GM19328 (cell line): ENCODE results near the gene SLC25A29.
"Not testable (repeated sequence)": the region's sequence is repeated elsewhere in the genome, so short reads cannot be mapped to it uniquely, and the experiment has no call there.

Experiments used
- ATAC-seq: cut with Tn5 transposase; IDR thresholded peaks from one replicate; pipeline ENCODE4 v1.9.1; 2021; ENCODE audit warnings: mild to moderate bottlenecking, moderate library complexity; ENCODE audit not compliant: unreplicated experiment

The SLC25A29 gene

DNA sequence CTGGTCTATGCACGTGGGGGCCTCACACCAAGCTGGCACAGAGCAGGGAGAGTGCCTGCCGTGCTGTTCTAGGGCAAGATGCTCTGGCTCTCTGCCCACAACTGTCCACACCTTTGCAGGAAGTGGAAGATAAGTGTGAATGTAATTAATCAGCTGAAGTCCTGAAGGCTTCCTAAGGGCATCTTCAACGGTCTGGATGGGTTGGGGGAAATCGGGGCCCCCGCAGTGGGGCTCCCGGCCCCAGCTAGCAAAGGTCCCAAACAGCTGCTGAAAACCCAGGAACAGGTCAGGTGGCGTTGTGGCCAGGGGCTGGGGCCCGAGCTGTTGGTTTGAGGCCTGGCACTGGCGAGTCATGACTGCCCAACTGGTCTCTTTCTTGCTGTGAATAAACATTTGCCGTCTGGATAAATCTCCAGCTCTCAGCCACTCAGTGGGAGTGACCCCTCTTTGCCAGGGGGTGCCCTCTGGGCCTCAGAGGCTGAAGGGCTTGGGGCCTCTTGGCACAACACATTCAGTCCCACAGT, 6.7 kb upstream of the SLC25A29 start:
- no peak for ATAC-seq

DNA sequence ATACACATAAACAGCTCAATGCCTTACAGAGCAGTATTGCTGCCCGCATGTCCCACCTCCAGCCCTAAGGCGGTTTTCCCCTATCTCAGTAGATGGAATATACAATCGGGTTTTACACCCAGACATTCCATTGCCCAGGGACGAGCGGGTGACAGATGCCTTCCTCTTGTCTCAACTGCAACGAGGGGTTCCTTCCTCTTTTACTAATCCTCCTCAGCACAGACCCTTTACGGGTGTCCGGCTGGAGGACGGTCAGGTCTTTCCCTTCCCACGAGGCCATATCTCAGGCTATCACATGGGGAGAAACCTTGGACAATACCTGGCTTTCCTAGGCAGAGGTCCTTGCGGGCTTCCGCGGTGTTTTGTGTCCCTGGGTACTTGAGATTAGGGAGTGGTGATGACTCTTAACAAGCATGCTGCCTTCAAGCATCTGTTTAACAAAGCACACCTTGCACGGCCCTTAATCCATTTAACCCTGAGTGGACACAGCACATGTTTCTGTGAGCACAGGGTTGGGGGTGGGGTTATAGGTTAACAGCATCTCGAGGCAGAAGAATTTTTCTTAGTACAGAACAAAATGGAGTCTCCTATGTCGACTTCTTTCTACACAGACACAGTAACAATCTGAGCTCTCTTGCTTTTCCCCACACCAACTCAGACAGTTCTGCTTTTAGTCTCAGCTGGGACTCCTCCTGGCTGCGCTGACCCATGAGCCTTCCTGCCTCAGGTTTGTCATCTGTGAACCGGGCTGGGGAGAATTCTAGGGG, 6.0 kb upstream of the SLC25A29 start:
- ATAC-seq: not testable (repeated sequence)

DNA sequence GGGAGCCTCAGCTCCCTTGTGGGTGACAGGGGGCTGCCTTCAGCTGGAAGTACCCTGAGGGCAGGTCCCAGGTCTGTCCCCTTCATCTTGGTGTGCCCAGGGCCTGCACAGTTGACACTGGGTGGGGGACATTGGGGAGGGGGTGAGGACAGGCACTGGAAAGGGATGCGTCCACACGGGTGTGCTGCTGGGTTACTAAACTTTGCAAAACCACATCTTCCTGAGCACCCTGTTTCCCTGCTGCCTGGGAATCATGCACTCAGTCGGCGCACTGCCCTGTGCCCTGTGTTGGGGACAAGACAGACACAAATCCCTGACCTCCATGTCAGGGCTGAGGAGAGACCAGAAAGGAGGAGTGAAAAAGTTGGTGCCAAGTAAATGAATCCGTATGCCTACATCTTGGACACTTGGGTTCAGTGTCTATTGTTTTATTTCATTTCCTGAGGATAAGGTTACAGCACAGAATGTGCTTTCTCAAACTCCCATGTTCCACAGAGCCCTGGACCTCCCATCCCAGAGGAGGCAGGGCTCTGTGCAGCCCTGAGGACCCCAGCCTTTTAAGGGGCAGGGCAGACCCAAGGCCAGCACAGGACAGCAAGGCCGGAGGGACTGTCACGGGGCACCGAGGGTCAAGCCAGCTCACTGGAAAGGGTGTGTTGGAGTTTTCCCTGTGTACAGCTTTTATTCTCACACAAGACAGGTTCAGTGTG, 2.9 kb upstream of the SLC25A29 start:
- ATAC-seq: no peak

DNA sequence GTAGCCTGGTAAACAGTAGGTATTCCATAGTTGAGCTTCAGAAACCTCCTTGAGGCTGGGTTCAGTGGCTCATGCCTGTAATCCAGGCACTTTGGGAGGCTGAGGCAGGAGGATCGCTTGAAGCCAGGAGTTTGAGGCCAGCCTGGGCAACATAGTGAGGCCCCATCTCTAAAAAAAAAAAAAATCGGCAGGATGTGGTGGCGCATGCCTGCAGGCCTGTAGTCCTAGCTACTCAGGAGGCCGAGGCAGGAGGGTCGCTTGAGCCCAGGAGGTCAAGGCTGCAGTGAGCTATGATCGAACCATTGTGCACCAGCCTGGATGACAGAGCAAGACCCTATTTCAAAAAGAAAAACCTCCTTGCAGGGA, 2.2 kb upstream of the SLC25A29 start:
- ATAC-seq: not testable (repeated sequence)

DNA sequence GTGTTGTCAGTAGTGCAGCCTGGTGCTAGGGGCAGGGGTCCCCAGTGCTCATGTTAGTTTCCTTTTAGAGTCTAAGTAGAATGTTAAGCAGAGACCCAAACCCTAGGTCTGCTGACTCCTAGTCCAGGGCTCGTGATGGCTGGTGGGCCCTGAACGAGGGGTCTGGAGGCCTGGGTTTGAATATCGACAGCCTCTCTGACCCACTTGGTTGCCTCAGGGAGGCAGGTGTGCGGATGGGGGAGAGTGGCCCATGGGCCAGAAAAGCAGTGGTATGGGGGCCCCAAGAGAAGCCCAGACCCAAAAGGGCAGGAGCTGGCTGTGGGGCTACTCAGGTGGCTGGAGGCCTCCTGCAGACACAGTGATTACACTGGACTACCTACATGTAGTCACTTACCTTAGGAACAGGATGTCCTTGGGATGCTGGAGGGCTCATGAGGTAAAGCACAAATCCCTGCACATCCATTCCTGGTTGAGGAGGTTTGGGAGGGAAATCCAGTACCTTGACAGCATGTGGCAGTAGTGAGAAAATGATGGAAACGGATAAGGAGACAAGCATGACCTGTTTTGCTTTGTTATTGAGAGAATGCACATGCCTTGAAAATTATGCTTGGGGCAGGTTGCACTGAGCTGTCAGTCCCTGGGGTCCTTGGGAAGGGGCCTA, 1.7 kb upstream of the SLC25A29 start:
- no peak for ATAC-seq

DNA sequence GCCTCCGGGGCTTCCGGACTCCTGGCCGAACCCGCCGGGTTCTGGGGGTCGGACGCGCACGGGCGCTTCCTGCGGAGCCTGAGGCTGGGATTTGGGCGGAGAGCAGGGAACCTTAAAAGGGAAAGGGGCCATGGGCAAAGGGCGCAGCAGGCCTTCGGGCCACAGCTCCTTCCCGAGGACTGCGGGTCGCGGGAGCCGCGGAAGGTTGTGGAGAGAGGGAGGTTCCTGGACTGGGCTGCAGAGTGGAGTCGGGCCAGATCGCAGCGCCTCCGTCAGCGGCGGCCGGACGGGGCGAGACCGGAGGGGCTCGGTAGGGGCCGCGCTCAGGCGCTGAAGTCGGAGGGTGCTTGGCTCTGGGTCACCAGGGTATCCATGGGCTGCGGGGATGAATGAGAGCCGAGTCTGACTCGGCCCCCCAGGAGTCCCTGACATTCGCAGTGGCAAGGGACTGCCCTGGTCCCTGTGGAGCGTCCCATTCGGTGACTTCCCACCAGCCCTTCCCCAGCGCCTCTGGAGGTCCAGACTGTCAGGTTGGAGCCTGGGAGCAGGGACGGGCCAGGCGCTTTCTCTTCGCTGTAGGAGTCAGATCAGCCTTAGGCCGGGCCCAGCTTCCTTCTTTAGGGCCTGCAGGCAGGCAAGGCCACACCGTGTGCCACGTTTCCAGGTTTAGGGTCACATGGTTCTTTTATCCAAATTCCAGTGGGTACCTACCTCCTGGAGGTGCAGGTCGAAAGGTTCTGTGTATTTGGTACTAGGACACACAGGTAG, 938 bp upstream of the SLC25A29 start:
- ATAC-seq: no peak

DNA sequence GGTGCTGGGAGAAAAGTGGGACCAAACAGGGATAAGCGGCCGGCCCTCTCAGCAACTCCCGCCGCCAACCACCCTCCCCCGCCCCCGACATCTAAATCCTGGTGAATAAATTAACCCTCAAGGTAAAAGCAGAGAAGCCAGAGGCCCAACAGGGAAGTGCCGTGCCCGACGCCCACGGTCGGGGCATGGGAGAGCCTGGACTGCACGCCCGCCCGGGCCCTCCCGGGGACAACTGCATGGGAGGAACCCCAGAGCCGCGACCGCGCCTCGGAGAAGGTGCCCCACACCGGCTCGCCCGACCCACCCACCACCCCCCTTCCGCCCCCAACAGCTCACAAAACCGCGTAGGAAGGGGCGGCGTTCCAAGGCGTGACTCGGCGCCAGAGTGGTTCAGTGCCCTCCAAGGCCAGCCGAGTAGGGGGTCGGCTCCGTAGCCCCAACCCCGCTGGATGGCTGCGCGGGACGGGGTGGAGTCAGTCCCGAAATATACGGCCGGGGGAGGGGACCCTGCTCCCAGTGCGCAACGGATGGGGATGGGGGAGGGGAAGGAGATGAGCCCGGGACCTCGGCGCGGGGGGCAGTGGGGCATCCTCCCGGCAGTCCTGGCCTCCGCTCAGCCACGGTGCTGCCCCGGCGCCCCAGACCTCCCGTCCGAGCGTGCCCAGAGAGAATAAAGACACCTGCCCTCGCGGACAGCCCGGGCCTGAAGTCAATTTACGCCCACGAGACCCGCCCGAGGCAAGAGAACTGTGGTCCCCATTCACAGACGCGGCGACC, 732 bp downstream of the SLC25A29 start:
- no peak for ATAC-seq

DNA sequence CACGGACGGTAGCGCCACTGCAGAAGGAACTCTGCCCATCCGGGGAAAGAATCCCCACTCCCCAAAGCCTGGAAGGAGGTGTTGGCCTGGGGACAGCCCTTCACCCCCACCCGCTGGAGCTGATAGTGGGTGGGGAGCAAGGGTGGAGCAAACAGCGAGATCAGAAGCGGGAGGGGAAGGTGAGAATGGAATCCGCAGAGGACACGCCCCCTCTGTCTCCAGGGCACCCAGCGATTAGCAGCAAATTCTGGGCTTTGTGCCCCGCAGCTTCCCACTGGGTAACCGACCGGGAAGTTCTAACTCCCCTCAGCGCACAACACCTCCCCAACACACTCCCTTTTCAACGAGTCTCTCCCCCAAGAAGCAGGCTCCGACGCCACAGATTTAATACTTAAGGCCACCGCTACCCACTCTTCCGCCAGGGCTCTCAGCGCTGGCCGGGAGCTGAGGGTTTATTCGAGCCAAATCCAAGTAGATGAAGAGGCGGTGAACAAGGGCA, 1.4 kb downstream of the SLC25A29 start:
- ATAC-seq: no peak

DNA sequence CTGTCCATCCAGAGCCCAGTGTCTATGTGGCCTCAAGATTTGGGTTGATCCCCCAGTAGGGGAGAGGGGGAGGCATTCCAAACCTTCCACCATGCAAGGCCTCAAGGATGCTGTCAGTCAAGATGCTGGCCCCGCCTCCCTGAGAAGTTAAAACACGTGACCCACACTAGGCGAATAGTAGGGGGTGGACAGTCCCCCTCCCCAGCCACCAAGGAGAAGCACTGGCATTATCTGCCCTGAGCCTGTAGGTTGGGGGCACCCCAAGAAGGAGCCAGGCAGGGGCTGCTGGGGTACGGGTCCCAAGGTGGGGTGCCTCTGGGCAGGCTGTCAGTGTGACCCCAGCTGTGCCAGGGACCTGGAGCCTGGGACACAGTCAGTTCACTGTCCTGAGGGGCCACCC, 2.3 kb downstream of the SLC25A29 start:
- ATAC-seq: no peak

DNA sequence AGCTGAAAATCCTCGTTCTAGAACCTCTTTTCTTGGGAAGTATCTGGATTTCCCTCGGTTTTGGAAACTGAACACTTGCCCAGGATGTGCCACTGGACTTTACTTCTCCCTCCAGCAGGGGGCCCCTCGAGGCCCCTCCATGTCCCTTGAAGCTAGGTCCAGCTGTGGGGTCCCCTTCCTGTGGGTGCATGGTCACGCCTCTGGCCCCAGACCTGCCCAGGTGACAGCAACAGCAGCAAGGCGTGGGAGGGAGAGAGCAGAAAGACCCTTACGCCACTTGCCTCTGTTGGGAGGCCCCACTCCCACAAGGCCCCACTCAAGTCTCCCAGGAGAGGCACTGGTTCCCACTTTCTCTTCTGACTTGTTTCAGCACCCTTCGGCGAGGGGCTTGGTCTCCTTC, 3.1 kb downstream of the SLC25A29 start:
- no peak for ATAC-seq

DNA sequence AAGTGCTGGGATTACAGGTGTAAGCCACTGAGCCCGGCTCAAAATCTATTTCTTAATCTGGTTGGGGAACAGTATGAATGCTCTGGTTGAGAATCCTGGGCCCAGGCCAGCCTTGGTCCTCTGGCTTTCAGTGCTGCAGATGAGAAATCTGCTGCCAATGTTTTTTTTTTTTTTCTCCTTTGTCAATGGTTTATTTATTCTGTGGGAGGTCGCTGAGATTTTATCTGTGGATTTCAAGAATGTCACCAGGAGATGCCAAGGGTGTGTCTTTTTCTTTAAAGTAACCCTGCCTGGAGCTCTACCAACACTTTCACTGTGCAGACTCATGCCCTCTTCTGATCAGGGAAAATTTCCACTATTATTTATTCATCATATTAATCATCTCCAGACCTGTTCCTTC, 3.6 kb downstream of the SLC25A29 start:
- no peak for ATAC-seq

DNA sequence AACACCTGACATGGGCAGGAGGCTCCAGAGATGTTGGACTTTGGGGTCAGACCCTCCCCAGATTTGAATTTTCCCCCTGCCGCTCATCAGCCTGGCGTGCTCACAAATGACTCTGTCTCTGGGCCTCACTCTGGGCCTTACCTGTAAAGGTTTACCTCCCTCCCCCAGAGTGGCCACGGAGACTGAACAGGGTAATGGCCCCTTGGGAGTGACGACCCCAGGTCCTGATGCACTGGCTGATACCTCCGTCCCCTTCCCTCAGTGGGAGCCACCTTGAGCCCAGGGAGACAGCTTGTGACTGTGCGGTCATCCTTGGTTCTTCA, 7.0 kb downstream of the SLC25A29 start:
- no peak for ATAC-seq

DNA sequence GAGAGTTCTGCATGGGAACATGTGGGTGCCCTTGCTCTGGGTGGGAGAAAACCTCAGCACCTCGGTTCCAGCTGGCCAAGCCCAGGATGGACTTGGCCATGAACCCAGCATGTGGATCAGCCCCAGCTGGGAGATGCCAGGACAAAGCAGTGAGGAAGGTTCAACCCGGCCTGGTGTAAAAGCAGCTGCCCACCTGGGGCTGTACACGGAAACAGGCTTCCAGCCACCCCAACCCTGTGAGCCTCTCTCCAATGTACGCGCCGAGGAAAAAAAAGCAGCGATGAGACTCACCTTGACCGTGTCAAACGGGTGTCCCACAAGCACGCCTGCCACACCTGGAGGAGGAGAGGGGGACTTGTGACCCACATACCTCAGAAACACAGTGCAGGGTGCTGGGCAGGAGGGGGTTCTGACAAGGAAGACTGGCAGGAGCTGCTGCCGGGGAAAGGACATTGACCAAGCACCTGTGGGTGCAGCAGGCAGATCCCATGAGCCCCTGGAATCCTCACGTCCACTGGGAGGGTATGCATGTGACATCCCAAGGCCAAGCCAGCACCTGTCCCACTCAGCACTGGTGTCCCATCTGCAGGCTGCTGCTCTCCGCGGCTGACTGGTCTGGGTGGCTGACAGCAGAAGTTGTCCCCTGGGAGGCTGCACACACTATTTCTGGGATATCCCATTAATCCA, 7.5 kb downstream of the SLC25A29 start:
- ATAC-seq: no peak

DNA sequence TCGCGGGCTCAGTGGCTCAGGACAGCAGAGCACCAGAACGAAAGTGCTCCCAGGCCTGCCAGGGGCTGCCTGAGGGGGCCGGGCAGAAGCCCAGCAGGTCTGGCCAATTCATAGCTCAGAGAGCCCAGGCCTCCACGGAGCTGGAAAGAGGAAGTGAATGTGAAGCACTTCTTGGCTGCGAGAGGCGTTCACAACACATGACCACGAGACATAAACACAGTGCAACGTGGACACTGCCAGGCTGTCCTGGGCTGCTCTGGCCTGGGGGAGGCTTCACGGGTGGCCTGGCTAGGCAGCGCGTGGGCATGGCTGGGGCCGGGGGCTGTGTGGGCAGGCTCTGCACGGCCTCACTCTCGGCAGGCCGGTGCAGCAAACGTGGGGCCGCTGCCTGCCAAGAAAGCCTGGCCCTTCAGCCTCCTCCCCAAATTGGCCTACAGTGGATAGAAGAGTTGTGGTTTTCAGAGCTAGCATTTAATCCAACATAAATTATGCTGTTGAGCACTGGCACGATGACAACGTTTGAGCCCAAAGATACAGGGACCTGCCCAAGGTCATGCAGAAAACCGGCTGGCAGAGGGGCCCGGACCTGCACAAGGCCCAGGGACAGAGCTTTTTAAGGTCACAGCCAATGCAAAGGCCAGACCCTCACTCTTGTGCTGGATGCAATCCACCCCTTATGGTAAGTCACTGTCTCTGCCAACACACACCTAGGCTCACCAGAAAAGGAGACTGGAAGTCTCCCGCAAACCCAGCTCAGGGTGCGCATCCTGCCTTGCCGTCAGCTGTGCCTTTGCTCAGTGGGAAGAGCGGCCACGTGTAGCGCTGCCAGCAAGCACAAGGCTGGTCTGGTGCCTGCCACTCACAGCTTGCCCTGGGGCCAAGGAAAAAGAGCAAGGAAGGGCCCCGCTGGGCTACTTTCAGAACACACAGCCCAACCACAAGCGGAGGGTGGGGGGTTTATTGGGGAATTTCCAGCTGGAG, 8.6 kb downstream of the SLC25A29 start:
- peak; percentile 72 for ATAC-seq

DNA sequence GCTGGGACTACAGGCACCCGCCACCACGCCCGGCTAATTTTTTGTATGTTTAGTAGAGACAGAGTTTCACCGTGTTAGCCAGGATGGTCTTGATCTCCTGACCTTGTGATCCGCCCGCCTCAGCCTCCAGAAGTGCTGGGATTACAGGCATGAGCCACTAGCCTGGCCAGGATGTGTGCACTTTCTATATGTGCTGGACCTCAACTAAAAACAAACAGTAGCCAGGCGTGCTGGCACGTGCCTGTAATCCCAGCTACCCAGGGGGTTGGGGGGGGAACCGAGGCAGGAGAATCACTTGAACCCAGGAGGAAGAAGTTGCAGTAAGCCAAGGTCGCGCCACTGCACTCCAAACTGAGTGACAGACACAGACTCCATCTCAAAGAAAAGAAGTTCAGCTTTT, 9.5 kb downstream of the SLC25A29 start:
- ATAC-seq: not testable (repeated sequence)

DNA sequence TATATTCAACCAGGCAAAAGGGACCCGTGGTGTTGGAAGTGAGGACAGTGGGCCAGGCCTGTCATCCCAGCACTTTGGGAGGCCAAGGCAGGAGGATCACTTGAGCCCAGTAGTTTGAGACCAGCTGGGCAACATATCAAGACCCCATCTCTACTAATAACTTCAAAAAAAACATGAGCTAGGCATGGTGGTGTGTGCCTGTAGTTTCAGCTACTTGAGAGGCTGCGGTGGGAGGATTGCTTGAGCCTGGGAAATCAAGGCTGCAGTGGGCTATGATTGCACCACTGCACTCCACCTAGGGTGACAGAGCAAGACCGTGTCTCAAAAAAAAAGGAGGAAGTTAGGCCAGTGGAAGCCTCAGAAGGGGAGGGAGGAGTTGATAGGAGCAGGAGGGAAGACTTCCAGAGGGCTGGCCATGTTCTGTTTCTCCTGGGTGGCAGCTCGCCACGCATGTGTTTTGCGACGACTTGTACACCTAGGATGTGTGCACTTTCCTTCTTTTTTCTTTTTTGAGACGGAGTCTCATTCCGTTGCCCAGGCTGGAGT, 10.1 kb downstream of the SLC25A29 start:
- no peak for ATAC-seq

DNA sequence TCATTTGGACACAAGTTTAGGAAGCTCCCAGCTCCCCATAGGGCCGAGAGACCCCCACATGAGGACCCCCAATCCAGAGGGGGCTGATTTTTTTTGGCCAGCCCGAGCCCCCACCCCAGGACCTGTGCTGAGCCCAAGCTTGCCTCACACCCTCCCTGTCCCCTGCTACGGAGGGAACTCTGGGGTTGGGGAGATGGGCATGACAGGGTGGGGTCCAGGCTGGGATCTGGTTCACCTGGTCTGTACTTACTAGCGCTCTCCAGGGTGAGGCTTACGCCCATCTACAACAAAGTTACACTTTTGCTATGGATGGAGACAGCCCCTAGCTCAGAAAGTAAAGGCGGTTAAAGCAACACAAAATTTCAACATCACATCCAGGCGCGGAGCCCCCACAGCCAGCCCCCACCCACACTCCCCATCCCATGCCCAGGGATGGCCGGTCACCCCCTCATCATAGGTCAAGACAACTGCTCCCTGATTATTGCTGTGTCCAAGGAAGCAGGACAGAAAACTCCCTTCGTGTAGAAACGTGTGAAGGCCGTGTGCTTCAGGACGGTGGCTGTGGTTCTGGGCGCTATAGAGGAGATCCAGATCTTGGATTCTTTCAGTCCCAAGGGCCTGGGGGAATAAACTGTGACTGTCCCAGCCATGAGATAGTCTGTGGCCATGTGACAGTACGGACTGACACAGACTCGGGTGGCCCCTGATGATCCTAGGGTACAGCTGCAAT, 10.7 kb downstream of the SLC25A29 start:
- no peak for ATAC-seq

DNA sequence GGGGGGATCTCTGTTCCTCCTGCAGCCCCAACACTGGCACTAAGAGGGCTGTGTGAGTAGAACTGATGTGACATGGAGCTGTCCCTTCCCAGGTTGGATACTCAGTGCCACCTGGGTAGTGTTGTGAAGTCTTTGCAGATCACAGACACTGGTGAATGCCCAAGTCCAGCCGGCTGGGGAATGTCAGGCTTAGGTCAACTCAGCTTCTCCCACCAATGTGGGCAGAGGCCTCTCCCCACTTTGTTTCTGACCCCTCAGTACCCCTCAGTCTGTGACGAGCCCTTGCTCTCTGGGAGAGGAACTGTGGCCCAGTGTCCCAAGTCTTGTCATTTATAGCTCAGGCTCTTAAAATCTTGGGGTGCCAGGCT, 11.3 kb downstream of the SLC25A29 start:
- no peak for ATAC-seq
